GM21825 (cell line): ENCODE data around the gene PC.
"Not testable (repeated sequence)": the region's sequence is repeated elsewhere in the genome, so short reads cannot be mapped to it uniquely, and the experiment has no call there.

Source experiments
- ATAC-seq: cut with Tn5 transposase; IDR thresholded peaks from one replicate; pipeline ENCODE4 v1.9.1; 2021; ENCODE audit warnings: mild to moderate bottlenecking, moderate library complexity; ENCODE audit not compliant: unreplicated experiment

PC gene

DNA sequence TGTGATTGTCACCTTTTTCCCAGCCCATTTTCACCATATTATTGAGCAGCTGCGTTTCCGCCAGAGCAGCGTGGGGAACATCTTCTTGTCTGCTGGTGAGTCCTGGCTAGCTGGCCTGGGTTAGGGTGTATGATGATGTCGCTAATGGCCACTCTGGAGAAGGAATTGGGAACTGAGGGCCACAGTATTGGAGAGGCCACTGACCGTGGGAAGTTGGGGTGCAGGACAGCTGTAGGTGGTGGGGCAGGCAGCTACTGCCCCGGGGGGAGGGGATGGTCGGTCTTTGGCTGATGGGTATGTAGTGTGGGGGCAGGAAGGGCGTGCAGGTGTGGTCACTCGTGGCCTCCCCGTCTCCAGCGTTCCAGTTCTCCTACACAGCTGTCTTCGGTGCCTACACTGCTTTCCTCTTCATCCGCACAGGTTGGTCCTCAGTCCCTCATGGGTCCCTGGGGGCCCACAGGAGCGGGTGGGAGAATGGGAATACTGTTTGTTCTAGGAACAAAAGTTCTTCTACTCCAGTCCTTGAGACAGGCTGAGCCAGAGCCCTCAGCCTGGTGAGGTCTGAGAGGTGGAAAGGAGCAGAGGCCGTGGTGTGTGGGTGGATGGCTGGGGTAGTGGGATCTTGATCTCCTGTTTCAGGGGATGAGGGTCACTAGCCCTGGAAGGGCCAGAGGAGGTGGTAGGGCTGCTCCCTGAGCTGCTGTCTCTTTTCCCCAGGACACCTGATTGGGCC is 112.9 kb downstream of the PC start:
- no peak for ATAC-seq

DNA sequence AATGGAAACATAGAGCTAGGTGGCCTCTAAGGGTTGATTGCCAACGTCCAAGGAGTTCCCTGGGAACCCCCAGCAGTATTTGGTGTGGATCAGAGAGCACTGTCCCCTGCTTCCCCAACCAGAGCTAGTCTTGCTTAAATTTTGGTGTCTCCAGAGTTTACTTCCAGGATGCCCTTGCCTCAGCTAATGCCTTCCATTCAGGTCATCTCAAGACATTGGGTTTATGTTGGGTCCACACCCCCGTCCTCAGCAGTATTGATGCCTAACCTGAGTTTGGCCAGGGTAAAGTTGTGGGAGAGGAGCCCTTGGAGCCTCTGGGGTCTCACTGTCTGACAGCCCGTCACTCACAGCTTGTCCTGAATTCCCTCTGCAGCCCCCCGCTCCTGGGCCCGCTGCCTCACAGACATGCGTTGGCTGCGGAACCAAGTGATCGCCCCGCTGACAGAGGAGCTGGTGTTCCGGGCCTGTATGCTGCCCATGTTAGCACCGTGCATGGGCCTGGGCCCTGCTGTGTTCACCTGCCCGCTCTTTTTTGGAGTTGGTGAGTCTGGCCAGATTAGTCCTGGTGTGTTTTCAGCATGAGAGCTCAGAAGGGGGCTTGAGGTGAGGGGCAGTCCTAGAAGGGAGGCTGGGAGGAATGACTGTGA is 113.6 kb downstream of the PC start:
- ATAC-seq: no peak

DNA sequence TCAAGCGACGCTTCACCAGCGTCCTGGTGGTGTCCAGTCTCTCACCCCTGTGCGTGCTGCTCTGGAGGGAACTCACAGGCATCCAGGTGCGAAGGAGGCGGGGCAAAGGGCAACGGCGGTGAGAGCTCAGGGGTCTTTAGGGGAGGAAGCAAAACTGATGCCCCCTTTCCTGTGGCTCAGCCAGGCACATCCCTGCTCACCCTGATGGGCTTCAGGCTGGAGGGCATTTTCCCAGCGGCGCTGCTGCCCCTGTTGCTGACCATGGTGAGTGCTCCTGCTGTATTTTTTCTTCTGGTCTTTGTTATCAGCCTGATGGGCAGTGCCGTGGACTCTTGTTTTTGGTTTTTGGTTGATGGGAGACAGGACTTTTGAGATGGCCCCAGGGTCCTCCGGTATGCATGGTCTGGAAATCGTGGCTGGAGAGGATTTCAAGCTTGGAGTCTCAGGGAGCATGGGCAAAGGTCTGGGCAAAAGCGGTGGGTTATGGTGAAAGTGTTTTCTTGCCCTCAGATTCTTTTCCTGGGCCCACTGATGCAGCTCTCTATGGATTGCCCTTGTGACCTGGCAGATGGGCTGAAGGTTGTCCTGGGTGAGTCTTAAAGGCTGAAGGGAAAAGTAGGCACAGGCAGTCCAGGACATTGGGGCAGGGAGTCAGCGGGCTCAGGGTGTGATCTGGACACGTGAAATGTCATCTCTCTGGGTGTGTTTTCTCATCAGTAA is 114.2 kb downstream of the PC start:
- ATAC-seq: no peak

- peak; percentile 65 for ATAC-seq
Measured at GRCh38 chr11:66842896-66843775, 115.0 kb downstream of the PC start, which contains the start of gene RCE1. RCE1 (plus strand) TSS chr11:66843441; CDS start chr11:66843456, 15 bp downstream.

GRCh38 chr11:66842501-66842895 is 115.7 kb downstream of the PC start:
- no peak for ATAC-seq

GRCh38 chr11:66841861-66842260 is 116.3 kb downstream of the PC start:
- no peak for ATAC-seq

DNA sequence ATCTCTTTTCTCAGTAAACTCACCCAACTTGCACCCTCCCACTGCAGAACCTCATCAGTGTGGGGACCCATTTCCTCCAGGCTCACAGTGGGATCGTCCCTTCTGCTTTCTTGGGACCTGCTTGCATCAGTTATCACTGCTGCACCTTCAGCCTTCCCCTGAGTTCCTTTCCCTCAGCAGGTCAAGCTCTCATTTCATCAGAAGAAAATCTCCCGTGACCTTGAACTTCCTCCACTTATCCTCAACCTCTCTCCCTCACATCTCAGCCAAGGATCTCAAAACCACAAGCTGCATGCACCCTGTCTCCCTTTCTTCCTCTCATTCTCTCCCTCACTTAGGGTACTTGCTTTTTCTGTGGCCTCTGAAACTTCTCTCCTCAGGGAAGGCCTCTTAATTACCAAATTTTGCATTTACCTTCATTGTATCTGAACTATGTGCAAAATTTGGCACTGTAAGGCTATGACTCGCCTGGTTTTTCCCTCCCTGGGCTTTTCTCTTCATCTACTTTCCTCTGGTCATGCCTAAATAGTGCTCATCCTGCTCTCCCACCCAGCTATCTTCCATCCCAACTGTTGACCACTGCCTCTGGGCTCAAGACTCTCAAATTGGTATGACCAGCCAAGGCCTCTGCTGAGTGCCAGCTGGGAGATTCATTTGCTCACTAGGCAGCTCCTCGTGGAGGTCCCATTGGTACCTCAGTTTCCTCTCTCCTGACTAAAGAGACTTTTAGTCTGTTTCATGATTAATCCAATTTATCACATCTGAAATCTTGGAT is 117.7 kb downstream of the PC start:
- ATAC-seq: no peak

DNA sequence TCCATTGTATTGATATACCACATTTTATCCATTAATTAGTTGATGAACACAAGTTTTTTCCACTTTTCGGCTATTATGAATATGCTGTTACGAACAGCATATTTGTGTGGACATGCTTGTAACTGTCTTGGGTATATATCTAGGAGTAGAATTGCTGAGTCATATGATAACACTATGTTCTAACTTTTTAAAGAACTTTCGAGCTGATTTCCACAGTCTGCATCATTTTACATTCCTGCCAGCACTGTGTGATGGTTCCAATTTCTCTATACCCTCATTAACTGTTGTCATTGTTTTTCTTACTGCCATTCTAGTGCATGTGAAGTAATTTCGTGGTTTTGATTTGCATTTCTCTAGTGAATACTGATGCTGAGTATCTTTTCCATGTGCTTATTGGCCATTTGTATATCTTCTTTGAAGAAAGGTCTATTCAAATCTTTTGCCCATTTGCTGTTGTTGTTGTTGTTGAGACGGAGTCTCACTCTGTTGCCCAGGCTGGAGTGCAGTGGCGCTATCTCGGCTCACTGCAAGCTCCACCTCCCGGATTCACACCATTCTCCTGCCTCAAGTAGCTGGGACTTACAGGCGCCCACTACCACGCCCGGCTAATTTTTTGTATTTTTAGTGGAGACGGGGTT is 122.3 kb downstream of the PC start:
- ATAC-seq: no peak

DNA sequence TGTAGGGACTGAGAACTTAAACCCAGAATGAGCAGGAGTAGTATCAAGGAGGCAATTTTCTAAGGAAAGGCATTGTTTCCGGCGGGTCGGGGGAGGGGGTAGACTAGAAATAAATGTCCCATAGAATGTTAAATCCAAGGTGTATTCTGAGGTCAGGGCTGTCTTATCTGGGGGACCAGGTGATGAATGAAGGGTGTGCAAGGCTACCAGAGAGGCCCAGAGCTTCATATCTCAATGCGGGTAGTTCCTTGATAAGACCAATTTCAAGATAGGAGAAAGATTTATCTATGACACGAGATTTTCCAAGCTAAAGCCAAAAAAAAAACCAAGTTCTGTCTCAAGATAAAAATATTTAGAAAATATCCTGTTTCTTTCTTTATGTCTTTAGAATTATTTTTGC is 123.2 kb downstream of the PC start:
- ATAC-seq: no peak

GRCh38 chr11:66834539-66834845 is 123.7 kb downstream of the PC start:
- no peak for ATAC-seq

GRCh38 chr11:66824573-66824972 is 133.6 kb downstream of the PC start:
- not testable (repeated sequence) for ATAC-seq

GRCh38 chr11:66823700-66824099 is 134.5 kb downstream of the PC start:
- ATAC-seq: no peak

- ATAC-seq: no peak
Measured at GRCh38 chr11:66820901-66821300, 137.3 kb downstream of the PC start.

DNA sequence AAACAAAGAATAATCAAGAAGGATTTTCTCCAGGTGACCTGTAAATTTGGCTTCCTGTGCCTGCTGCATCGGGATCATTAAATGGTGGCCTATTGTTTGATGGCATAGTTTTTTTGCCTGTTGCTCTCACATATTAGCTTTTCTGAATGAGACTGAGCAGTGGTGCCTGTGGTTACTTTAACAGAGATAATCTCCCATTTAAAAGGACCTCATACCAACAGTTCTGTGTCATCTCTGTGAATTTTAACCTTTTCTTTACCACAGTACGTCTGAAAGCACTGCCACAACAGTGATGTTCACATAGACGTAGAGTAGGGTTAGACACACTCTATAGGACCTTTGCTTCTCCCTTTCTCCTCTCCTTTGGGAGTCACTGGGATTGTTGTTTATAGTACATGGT is 137.8 kb downstream of the PC start:
- no peak for ATAC-seq

GRCh38 chr11:66818231-66818955 is 139.8 kb downstream of the PC start:
- ATAC-seq: no peak

DNA sequence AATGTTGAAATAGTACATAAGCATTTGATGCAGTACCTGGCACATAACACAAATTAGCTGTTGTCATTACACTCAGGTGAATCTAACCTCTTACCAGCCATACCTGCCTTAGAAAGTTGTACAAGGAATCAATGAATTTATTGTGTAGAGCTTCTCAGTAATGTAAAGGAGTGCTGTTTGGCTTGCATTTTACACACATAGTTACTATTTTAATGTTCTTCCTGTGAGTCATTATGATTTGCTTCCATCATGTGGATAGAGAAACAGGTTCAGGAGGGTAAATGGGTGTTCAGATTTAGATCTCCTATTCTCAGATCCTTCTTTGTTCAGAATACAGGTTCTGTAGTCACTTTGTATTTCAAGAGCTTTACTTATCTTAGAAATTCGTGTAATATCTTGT is 142.5 kb downstream of the PC start:
- no peak for ATAC-seq

DNA sequence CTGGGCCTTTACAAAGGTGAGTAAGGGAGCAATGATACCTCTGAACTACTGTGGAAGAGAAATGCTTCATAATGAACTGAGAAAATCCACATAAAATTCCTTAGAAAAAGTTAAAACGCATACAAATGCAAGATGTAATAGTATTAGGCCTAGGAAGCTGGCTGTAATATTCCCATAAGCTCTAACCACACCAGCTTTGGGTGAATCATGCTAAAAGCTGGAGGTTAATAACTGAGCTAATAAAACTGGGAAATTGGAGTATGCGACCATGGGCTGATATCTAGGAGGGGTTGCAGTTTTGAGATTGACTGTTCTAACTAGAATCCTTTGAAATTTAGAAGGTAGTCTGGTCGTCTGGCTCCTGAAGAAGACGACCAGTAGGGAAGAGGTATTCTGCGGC is 143.5 kb downstream of the PC start:
- ATAC-seq: no peak

- no peak for ATAC-seq
Measured at GRCh38 chr11:66810576-66811185, 147.5 kb downstream of the PC start.

DNA sequence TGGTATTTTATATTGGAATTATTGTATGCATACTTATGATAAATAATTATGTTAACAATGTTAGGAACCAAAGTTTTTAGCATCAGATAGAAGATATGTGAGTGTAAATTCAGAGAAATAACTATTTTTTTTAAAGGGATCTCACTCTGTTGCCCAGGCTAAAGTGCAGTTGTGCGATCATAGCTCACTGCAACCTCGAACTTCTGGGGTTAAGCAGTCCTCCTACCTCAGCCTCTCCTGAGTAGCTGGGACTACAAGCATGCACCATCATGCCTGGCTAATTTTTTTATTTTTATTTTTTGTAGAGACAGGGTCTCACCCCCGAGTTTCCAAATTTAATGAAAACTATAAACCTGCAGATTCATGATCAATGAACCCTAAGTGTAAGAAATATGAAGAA is 148.6 kb downstream of the PC start:
- ATAC-seq: no peak
